Stimulated activated naive CD8-positive, alpha-beta T cell treated with anti-CD3 and anti-CD28 coated beads, Interleukin-15, Interleukin-2, amounts not matched to agents 100 ng/mL and 50 ng/mL, for 24 hours (primary cell): ENCODE data around the gene ARL8B.
A peak's percentile ranks its signal among the peaks of the same experiment; 100 is the strongest.

Experiments used
- H3K27ac Mint-ChIP-seq: one replicate; pipeline ENCODE4 v1.8.0; 2021; ENCODE audit warnings: mild to moderate bottlenecking, mixed read lengths
- H3K27me3 Mint-ChIP-seq: one replicate; pipeline ENCODE4 v1.8.0; 2021; ENCODE audit warnings: mixed read lengths
- H3K36me3 Mint-ChIP-seq: one replicate; pipeline ENCODE4 v1.8.0; 2021; ENCODE audit warnings: low read depth, mixed read lengths
- H3K4me1 Mint-ChIP-seq: one replicate; pipeline ENCODE4 v1.8.0; 2021; ENCODE audit warnings: low read depth, mixed read lengths
- H3K4me3 Mint-ChIP-seq: one replicate; pipeline ENCODE4 v1.8.0; 2021; ENCODE audit warnings: mild to moderate bottlenecking, mixed read lengths
- H3K9me3 Mint-ChIP-seq: one replicate; pipeline ENCODE4 v1.8.0; 2021; ENCODE audit warnings: mixed read lengths

ARL8B gene

GRCh38 chr3:5194341-5194740 lies 72.2 kb downstream of the ARL8B start:
- H3K27ac Mint-ChIP-seq: peak overlapping the region; percentile 100
- H3K36me3 Mint-ChIP-seq: peaks cover 90% of the 10 kb centered on the region
- no peaks in the 10 kb centered on the region for H3K9me3 Mint-ChIP-seq
- H3K4me1 Mint-ChIP-seq: peaks cover 92% of the 10 kb centered on the region
- H3K4me3 Mint-ChIP-seq: peak overlapping the region; percentile 64
- H3K27me3 Mint-ChIP-seq: no peaks in the 10 kb centered on the region

DNA sequence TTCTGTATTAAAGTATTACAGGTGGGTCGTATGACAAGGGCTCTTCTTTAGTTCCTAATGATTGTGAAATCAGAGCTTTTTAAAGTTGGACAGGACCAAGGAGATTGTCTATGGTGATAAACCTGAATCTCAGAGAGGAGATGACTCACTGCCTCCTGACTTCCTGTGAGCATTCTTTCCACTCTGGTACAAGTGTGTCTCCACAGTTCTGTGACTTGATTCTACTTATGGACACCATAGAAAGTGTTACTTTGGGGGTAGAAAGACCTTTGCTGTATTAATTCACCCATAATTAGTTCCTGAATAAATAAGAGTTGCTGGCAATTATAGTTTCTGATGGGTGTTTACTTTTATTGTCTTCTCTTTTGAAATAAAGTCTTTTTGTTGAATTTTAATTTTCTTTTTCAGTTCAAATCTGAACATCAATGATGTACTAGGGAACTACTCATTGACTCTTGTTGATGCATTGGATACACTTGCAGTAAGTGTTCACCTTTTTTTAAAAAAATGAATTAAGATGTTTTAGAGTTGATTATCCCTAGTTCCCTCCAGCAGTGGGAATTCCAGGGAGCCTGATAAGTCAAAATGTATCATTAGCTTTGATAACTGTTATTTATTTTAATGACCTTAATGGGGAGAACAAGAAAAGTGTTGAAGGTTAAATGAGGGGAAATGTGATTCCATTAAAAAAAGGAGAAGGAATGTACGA lies 72.9 kb downstream of the ARL8B start:
- peaks cover 94% of the 10 kb centered on the region for H3K4me1 Mint-ChIP-seq
- peak overlapping the region; percentile 64 for H3K4me3 Mint-ChIP-seq
- H3K9me3 Mint-ChIP-seq: no peaks in the 10 kb centered on the region
- H3K36me3 Mint-ChIP-seq: peaks cover 90% of the 10 kb centered on the region
- peak overlapping the region; percentile 100 for H3K27ac Mint-ChIP-seq
- H3K27me3 Mint-ChIP-seq: no peaks in the 10 kb centered on the region

- Mint-ChIP-seq H3K36me3 (peaks cover 90% of the 10 kb centered on the region), H3K4me1 (peaks cover 93% of the 10 kb centered on the region)
Observed at GRCh38 chr3:5195605-5196004, 73.5 kb downstream of the ARL8B start.

GRCh38 chr3:5197022-5197421 lies 74.9 kb downstream of the ARL8B start:
- peak overlapping the region; percentile 64 for H3K4me3 Mint-ChIP-seq
- peaks cover 91% of the 10 kb centered on the region for H3K36me3 Mint-ChIP-seq
- no peaks in the 10 kb centered on the region for H3K27me3 Mint-ChIP-seq
- H3K4me1 Mint-ChIP-seq: peaks cover 93% of the 10 kb centered on the region
- H3K27ac Mint-ChIP-seq: peak overlapping the region; percentile 100
- no peaks in the 10 kb centered on the region for H3K9me3 Mint-ChIP-seq

More at GRCh38 chr3:5195605-5196004, 73.5 kb downstream of the ARL8B start:
- peak overlapping the region; percentile 100 for H3K27ac Mint-ChIP-seq
- H3K27me3 Mint-ChIP-seq: no peaks in the 10 kb centered on the region
- no peaks in the 10 kb centered on the region for H3K9me3 Mint-ChIP-seq
- peak overlapping the region; percentile 64 for H3K4me3 Mint-ChIP-seq

- peak overlapping the region; percentile 64 for H3K4me3 Mint-ChIP-seq
- H3K9me3 Mint-ChIP-seq: no peaks in the 10 kb centered on the region
- peaks cover 91% of the 10 kb centered on the region for H3K36me3 Mint-ChIP-seq
- peaks cover 93% of the 10 kb centered on the region for H3K4me1 Mint-ChIP-seq
- no peaks in the 10 kb centered on the region for H3K27me3 Mint-ChIP-seq
- peak overlapping the region; percentile 100 for H3K27ac Mint-ChIP-seq
Observed at GRCh38 chr3:5197470-5198312, 75.6 kb downstream of the ARL8B start.

DNA sequence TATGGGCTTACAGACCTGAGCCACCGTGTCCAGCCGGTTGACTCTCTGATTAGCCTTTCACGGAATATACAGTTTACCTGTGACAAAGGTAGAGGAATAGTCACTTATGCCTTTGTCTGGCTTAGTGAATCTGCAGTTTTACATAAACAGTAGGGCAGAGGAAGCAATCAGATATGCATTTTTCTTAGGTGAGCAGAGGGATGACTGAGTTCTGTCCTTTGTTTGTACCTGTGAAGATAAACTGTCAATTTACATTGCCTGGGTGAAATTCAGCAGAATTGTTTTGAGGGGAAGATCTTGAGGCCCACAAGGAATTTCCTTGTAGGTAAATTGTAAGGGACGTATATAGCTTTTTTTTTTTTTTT lies 76.2 kb downstream of the ARL8B start:
- Mint-ChIP-seq H3K4me3 (peak overlapping the region; percentile 46), H3K4me1 (peaks cover 93% of the 10 kb centered on the region), H3K36me3 (peaks cover 91% of the 10 kb centered on the region), H3K27ac (peak overlapping the region; percentile 100), H3K27me3 (no peaks in the 10 kb centered on the region), H3K9me3 (no peaks in the 10 kb centered on the region)

GRCh38 chr3:5198986-5199731 lies 77.1 kb downstream of the ARL8B start:
- H3K36me3 Mint-ChIP-seq: peaks cover 87% of the 10 kb centered on the region
- H3K4me3 Mint-ChIP-seq: peak overlapping the region; percentile 73
- peak overlapping the region; percentile 100 for H3K27ac Mint-ChIP-seq
- no peaks in the 10 kb centered on the region for H3K27me3 Mint-ChIP-seq
- no peaks in the 10 kb centered on the region for H3K9me3 Mint-ChIP-seq
- H3K4me1 Mint-ChIP-seq: peaks cover 85% of the 10 kb centered on the region

- Mint-ChIP-seq H3K27ac (peak overlapping the region; percentile 70), H3K4me3 (no peak overlapping the region), H3K36me3 (peaks cover 87% of the 10 kb centered on the region), H3K27me3 (no peaks in the 10 kb centered on the region), H3K4me1 (peaks cover 80% of the 10 kb centered on the region), H3K9me3 (no peaks in the 10 kb centered on the region)
Observed at GRCh38 chr3:5201536-5201935, 79.4 kb downstream of the ARL8B start.

GRCh38 chr3:5202222-5202621 lies 80.1 kb downstream of the ARL8B start:
- no peaks in the 10 kb centered on the region for H3K27me3 Mint-ChIP-seq
- H3K36me3 Mint-ChIP-seq: peaks cover 87% of the 10 kb centered on the region
- H3K4me1 Mint-ChIP-seq: peaks cover 73% of the 10 kb centered on the region
- no peak overlapping the region for H3K4me3 Mint-ChIP-seq
- no peaks in the 10 kb centered on the region for H3K9me3 Mint-ChIP-seq
- peak overlapping the region; percentile 70 for H3K27ac Mint-ChIP-seq

DNA sequence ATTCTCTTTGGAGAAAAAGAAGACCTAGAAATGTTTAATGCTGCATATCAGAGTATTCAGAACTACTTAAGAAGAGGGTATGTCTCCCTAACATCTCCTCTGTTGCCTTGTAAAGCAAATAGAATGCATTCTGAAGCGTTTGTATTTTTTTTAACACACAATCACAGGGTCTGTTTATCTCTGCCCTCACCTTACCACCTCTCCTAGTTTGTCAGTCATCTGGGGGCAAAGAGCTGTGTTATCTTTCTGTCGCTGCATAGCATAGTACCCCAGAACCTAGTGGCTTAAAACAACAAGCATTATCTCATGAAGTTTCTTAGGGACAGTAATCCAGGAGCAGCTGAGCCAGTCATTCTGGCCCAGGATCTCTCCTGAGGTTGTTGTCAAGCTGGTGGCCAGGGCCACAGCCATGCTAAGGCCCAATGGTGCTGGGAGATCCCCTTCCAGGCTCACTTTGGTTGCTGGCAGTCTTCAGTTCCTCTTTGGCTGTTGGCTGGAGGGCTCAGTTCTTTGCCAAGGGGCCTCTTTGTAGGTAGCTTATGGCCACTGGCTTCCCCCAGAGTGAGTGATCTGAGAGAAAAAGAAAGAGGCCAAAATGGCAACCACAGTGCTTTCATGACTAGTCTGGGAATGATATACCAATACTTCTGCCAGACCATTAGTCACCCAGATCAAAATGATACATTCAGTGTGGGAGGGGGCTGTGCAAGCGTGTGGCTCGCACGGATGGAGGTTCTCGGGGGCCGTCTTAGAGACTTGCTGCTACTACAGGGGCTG lies 83.3 kb downstream of the ARL8B start:
- peaks cover 42% of the 10 kb centered on the region for H3K4me1 Mint-ChIP-seq
- peaks cover 87% of the 10 kb centered on the region for H3K36me3 Mint-ChIP-seq
- no peak overlapping the region for H3K4me3 Mint-ChIP-seq
- no peaks in the 10 kb centered on the region for H3K27me3 Mint-ChIP-seq
- H3K9me3 Mint-ChIP-seq: no peaks in the 10 kb centered on the region
- H3K27ac Mint-ChIP-seq: peak overlapping the region; percentile 89

DNA sequence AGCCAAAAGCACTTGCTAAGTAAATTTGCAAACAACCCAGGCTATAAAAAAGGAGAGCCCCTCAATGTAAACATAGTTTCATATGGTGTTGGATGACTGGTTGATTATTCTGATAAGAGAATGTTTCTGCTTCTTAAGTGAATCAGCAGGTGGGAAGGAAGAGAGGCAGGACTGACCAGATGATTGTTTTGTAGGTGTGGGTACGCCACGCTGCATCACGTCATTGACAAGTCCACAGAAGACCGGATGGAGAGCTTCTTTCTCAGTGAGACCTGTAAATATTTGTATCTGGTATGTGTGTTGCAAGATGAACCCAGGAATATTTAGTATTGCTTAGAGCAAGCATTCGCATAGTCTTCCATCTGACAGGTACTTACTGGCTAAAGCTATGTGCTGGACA lies 88.8 kb downstream of the ARL8B start:
- H3K27ac Mint-ChIP-seq: no peak overlapping the region
- peaks cover 15% of the 10 kb centered on the region for H3K4me1 Mint-ChIP-seq
- peaks cover 97% of the 10 kb centered on the region for H3K36me3 Mint-ChIP-seq
- no peak overlapping the region for H3K4me3 Mint-ChIP-seq
- no peaks in the 10 kb centered on the region for H3K27me3 Mint-ChIP-seq
- H3K9me3 Mint-ChIP-seq: no peaks in the 10 kb centered on the region

DNA sequence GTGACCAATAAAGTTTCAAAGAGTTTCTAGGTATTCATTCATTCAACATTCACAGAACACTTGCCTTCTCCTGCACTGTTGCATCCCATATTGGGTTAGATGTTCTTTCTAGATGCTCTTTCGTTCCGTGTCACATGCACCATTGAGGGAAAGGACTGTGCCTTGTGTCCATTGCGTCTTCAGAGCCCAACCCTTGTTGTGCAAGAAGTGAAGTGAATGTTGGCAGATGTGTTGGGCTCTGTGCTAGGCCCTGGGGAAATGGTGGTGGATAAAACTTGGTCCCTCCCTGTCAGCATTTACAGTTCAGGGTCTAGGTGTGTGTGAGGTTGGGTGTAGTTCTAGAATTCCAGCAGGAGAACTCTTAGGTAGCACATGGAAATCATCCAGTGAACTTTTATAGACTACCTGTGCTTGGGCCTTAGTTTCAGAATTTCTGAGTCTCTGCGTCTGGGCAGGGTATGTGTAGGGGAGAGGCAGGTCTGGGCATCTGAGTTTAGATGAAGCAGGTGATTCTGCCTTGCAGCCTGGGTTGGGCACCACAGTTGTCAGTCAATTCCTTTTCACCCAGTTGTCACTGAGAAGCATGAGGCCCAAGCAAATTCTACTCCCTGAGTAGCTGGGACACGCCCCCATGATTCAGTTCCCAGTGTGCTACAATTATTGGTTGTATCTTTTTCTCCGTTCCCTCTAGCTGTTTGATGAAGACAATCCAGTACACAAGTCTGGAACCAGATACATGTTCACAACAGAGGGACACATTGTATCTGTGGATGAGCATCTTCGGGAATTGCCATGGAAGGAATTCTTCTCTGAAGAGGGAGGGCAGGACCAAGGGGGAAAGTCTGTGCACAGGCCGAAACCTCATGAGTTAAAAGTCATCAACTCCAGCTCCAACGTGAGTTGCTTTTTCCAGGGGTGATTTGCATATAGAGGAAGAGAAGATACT lies 90.8 kb downstream of the ARL8B start:
- Mint-ChIP-seq H3K4me3 (no peak overlapping the region), H3K9me3 (no peaks in the 10 kb centered on the region), H3K27ac (peak overlapping the region; percentile 71), H3K4me1 (peaks cover 14% of the 10 kb centered on the region), H3K27me3 (no peaks in the 10 kb centered on the region), H3K36me3 (peaks cover 94% of the 10 kb centered on the region)

GRCh38 chr3:5213574-5213966 lies 91.5 kb downstream of the ARL8B start:
- Mint-ChIP-seq H3K36me3 (peaks cover 93% of the 10 kb centered on the region), H3K4me1 (peaks cover 16% of the 10 kb centered on the region), H3K27me3 (no peaks in the 10 kb centered on the region), H3K4me3 (no peak overlapping the region), H3K27ac (peak overlapping the region; percentile 26), H3K9me3 (no peaks in the 10 kb centered on the region)
